GM21390 (cell line): Measurements from ENCODE around the gene LCN15.
"Not testable (repeated sequence)": the region's sequence is repeated elsewhere in the genome, so short reads cannot be mapped to it uniquely, and the experiment has no call there.

Experiments used
- ATAC-seq: cut with Tn5 transposase; IDR thresholded peaks from one replicate; pipeline ENCODE4 v1.9.1; 2021; ENCODE audit not compliant: unreplicated experiment

LCN15 gene

GRCh38 chr9:136723362-136723976, 40.8 kb downstream of the LCN15 start:
- ATAC-seq: no peak

- ATAC-seq: no peak
Measured at GRCh38 chr9:136722969-136723356, 41.4 kb downstream of the LCN15 start.

DNA sequence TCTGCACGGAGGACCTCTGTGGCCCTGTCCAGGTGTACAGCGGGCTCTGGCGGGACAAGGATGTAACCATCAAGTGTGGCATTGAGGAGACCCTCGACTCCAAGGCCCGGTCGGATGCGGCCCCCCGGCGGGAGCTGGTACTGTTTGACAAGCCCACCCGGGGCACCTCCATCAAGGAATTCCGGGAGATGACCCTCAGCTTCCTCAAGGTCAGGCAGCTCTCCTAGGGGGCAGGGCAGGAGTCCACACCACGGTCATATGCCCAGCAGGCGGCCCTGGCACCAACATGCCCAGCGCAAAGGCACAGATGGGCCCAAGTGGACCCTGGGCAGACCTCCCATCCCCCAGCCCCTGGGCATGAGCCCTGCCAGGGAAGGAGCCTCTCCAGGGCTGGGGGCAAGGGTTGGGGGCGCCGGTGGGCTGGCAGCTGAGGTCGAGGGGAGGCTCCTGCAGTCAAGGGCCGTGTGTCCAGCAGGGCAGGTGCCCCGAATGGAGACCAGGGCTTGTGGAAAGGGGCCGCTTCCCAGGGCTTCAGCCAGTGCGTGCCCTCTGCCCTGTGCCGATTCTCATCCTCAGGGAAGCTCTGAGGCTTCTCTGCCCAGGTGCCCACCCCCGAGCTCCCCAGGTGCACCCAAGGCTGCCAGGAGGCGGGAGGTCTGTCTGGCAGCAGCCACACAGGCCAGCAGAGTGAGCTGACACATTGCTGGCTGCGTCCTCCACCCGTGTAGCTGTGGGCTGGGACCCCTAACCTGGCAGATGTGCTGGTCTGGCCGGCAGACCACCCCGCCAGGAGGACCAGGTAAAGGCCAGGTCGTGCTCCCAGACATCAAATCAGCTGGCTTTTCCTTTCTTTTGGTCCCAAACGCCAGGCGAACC, 42.0 kb downstream of the LCN15 start:
- ATAC-seq: no peak

GRCh38 chr9:136721339-136722092, 42.8 kb downstream of the LCN15 start:
- no peak for ATAC-seq

DNA sequence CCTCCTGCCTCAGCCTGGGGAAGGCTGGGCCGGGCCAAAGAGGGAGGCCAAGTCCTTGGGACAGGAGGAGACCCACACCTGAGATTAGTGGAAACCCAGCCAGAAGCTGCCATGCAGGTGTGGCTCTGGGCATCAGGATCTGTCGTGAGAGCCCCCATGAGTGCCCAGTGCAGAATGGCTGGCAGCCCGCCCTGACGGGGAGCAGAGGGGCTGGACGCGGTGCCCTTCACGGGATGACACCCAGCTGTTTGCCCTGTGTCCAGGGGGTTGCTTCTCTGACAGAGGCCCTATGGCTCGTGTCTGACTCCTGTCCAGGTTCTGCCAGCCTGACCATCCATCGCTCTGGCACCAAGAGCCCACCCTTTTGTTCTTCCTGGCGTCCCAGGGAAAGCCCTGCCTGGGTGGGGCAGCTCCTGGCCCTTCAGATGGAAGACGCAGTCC, 43.4 kb downstream of the LCN15 start:
- ATAC-seq: no peak

DNA sequence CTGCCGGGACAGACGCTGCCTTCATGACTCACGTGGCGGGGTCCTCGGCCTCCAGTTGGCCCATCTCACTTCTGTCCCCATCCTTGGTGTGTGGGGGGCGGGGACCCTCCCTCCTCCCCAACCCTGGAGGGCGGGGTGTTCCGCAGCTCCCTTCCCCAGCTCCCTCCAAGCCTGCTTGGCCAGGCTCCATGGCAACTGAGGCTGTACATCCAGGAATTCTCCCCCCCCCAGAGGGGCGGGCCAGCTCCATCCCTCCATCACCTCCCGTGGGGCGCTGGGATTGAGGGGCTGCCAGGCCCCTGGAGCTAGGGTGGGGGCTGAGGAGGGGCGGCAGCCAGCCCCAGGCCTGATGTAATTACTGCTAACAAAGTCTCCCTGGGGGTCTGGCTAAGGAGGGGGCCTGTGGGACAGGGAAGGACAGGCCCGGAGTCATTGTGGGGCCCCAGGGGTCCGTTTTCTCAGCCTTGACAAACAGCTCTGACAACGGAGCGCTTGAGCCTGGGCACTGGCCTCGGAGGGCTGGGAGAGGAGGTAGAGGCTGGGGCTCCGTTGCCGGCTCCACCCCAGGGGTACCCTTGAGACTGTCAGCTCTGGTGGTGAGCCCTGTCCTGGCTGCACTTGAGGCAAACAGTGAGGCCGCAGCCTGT, 43.9 kb downstream of the LCN15 start:
- ATAC-seq: no peak

DNA sequence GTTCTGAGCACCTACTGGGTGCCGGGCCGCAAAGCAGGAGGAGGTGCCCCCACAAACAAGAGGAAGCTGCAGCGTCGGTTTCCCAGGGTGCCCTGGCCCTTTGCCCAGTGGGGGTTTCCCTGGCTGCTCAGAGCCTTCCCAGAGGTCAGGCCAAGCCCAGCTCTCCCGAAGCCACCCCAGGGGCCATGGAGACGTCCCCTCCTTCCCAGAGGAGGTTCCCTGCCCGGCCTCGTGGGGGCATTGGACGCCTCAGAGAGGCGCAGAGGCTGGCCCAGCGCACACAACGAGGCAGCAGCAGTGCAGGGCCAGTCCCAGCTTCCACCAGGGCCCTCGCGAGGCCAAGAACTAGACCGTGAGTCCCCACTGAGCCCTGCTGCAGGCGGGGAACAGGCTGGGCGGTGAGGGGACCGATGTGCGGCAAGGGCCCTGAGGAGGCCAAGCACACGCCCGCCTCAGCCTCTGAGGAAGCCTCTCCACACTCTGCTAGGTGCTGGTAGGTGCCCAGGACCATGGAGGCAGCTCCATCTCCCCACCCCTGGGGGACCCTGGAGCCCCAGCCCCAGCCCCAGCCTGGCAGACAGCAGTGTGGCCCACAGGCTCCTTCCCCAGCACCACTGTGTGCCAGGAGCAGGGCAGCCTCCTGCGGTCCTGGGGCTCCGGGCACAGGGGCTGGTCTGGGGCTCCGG, 45.0 kb downstream of the LCN15 start:
- ATAC-seq: no peak

- no peak for ATAC-seq
Measured at GRCh38 chr9:136718345-136719194, 45.7 kb downstream of the LCN15 start.

DNA sequence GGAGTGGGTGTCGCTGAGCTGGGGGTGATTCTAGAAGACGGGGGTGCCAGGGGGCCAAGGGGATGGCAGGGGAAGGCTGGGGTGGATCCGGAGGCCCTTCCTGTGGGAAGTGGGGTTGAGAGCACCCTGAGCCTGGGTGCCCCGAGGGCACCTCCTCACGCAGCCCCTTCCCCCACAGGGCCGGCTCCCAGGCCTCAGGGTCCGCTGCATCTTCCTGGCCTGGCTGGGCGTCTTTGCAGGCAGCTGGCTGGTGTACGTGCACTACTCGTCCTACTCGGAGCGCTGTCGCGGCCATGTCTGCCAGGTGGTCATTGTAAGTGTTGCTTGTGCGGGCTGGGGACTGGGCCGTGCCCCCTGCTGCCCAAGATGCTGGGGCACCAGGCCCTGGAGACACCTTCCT, 46.9 kb downstream of the LCN15 start:
- no peak for ATAC-seq

DNA sequence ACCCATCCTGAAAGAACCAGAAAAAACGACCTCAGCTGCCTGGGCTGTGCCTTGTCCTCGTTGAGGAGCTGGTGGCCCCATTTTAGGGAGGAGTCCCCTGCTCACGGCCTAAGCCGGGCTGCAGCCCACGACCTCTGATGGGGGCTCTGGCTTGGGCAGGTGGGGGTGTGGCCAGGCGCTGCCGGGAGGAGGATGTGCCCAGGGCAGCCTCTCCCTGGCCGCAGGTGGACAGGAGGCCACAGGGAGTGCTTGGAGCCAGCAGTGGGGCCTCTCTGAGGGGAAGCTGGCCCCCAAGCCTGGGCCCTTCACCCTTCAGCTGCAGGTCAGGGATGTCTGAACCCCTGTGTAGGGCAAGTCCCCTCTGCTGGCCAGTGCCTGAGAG, 49.4 kb downstream of the LCN15 start:
- ATAC-seq: no peak

DNA sequence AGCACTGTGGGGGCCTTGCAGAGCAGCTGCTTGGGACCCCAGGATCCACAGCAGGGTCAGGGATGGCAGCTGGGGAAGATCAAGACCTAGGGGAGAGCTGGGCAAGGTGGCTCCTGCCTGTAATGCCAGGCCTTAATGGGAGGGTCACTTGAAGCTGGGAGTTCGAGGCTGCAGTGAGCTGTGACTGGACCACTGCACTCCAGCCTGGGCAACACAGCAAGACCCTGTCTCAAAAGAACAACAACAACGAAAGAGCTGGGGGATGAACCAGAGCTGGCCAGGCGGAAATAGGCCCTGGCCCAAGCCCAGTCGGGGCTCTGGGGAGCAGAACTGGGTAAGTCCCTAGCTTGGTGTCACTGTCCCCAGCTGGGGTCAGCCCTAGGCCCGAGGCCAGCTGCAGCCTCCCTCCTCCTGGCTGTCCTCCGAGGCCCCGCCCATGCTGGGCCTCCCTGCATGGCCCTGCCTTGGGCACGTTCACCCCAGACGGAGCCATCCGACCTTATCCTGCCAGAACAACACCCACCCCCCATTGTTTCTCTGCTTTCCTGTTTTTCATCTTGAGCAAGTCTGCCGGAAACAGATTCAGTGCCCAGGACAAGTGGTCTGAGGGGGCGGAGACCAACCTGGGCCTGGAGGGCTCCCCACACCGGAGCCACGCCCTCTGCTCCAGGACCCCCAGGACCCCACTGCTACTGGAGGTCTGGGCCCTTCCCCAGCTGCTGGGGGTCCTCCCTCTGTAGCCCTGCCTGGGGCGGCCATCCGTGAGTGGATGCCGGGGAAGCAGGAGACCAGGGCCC, 50.0 kb downstream of the LCN15 start:
- no peak for ATAC-seq

- ATAC-seq: no peak
Measured at GRCh38 chr9:136713550-136713949, 50.8 kb downstream of the LCN15 start.

DNA sequence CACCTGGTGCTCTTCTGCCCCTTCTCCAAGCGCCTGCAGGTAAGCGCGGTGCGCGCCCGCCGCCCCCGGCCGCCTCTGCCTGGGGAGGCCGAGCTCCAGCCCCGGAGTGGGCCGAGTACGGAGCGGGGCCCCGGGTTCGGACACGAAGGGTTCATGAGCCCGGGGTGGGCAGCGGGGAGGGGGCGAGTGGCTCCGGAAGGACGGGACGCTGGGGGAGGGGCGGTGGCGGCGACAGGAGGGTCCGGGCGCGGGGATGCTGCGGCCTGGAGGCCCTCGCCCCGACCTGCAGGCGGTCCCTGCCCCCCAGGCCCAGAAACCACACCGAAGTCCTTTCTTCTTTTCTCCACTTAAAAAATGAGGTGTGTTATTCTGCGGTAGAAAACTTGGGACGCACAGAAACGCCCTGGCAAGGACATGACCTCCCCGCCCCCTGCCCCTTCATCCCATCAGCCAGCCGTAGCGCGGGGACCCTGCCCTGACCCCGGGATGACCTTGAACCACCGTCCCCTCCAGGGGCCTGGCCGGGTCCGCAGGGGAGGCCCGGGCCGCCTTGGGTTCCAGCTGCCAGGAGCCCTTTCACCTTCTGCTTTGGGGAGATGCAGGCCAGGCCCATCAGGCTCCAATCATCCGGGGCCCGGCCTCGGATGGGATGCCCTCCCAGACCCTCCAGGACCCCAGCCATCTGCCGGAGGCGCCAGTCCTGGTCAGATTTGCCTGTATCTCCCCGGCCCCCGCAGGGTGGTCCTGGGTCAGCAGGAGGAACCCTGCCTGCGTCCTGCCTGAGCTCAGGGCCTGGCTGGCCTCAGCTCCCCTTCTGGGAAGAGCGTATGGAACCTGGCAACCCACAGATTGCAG, 51.4 kb downstream of the LCN15 start:
- ATAC-seq: no peak

DNA sequence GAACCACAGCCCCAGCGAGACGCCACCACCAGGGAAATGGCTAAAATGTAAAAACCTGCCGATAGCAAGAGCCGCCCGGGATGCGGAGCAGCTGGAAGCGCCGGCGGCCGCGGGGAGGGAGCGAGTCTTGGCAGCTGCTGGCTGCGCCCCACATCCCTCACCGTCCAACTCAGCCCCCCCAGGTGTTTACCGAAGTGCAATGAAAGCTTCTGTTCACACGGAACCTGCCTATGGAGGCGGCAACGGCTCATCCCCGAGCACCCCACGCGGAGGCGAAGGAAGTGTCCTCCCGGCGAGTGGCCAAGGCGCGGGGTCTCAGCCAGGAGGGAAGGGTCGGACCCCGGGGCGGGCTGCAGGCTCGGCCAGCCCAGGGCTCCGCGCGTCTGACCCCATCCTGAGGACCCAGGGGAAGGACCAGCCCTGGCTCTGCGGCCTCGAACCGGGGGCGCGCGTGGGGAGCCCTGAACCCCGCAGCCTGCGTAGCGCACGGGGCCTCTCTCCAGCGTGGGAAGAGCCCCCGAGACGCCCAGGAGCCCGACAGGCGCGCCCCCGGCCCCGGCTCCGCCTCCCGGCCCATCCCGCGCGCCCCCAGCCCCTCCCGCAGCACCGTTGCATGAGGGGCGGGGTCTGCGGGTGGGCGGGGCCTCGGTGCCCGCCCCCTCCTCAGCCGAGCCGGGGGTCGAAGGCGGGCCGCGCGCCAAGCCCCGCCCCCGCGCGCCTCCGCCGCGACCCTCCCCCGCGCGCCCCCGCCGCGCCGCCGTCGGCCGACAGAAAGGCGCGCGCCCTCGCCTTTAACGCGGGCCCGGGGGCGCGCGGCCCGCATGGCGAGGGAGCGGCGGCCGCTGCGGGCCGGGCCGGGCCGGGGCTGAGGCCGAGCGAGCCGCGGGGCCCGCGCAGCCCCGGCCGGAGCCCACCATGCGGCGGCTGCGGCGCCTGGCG, 52.3 kb downstream of the LCN15 start, which contains the start of gene DIPK1B:
TSS of gene DIPK1B (plus strand) at position 822 of the 939 bp plus-strand sequence. CDS start at position 916, 94 bp downstream.
- no peak for ATAC-seq

DNA sequence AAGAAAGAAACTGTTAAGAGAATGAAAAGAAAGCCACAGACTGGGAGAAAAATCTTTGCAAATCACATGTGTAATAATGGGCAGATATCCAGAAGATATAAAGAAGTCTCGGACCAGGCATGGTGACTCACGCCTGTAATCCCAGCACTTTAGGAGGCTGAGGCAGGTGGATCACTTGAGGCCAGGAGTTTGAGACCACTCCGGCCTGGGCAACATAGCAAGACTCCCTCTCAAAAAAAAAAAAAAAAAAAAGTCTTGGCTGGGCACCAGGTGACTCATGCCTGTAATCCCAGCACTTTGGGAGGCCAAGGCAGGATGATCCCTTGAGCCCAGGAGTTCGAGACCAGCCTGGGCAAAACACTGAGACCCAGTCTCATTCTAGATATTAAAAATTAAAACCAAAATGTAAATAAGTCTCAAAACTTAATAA, 53.1 kb downstream of the LCN15 start:
- not testable (repeated sequence) for ATAC-seq

GRCh38 chr9:136710543-136710942, 53.8 kb downstream of the LCN15 start:
- ATAC-seq: no peak
